AML-193 (cell line): ENCODE measurements around the gene EXOC4.

Source experiments
- DNase-seq, 2 experiments: peaks; one replicate each; lab custom pipeline; 2025; lab: John Stamatoyannopoulos, UW

The EXOC4 gene

GRCh38 chr7:133674079-133674763 is 421.3 kb downstream of the EXOC4 start:
- no peak for DNase-seq

DNA sequence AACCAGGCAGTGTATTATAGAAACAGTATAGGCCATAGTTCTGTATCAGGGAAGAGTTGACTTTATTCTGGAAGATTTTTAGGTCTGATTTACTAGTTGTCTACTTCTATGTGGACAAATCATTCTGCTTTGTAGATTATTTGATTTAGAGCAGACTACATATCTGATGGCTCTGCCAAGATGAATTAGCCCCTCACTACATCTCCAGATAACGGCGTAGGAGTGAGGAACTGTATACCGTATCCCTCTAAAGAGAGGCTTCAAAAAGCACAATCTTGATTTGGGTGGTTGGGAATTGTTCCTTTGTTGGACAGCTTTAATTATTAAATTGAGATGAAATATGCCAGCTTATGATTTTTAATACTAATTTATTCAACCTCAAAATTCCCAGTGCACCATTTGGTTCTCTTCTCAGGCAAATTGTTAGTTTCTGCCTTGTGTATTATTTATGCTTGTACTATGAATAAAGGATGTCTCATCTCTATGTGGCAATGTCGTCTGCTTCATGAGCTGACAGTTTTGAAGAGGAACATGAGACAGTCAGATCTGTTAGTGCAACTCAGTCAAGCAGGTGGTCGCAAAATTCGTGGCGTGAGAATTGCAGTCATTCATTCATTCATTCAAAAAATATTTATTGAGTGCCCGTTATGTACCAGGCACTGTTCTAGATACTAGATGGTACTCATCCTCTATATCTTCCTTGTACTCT is 422.8 kb downstream of the EXOC4 start:
- DNase-seq, result no peak

DNA sequence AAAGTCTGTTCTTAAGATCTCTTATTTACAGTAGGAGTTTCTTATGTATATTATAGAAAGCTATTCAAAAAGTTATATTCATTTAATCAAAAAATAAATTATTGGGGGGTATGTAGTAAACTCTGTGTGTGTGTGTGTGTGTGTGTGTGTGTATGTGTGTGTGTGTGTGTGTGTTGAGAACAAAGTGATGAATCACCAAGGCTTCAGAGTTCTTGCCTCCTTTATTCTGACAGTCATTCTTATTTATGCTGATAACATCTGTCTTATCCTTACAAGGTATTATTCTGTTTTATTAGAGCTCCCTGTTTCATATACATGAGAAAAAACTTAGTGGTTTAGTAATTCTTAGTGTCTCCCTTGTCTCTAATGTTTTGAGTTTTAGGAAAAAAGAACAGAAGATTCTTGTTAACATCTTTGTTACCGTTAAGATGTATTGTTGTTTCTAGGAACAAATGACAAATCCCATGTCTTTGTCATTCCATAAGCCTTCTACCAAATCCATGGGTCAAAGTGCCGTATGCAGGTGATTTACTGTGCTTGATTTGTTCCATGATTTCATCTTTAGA is 424.0 kb downstream of the EXOC4 start:
- DNase-seq, result no peak

DNA sequence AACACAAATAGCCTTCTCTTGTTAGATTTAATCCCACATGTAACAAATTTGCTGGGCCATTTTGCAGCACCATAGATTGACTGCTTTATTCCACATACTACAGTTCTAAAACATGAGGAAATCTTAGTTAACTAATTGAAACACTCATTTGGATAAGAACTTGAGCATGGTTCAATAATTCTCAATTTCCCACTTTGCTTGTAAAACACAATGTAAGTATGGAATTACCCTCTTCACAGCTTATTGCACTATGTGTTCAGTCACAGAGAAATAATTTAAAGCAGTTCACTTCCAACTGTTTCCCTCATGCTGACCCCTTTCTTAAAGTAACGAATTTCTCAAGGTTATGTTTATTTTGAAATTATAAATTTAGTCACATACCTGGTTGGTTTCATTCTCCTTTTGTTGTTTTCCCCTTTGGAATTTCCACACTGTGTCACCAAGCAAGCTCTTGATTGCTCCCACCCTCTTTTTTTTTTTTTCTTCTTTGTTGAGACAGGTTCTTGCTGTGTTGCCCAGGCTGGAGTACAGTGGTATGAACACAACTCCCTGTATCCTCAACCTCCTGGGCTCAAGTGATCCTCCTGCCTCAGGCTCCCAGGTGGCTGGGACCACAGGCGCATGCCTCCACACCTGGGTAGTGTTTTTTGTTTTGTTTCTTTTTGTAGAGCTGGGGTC is 425.4 kb downstream of the EXOC4 start:
- DNase-seq, result no peak

DNA sequence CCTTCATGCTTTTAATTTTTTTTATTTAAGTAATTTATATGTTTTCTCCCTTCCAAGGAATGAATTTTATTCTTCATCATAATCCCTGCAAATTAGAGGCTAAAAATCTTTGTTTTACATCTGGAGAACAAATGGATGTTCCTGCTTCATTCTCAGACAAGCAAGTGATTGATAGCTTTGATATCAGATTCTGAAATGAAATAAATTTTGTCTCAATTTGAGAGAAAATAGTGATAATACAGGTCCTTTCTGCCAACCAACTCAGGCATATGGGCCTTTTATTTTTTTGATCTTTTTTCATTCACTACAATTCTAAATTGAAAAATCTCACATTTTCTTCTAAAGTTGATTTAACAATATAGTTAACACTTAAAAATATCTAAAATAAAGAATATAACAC is 427.1 kb downstream of the EXOC4 start:
- no peak for DNase-seq

DNA sequence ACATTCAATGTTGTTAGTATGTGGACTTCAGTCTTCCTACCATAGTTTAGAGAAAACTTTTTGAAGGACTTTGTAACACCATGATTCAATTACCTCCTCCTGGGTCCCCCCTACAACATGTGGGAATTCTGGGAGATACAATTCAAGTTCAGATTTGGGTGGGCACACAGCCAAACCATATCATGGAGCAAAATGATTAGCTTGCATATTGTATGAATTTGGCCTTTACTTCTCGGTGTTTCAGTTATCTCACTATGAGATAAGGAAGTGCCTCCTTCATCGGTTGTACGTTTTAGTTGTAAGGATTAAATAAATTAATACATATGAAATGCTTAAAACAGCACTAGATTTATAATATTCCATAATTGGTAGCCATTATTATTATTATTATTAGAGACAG is 428.7 kb downstream of the EXOC4 start:
- no peak for DNase-seq

- DNase-seq, result no peak
Observed at GRCh38 chr7:133682364-133683181, 429.7 kb downstream of the EXOC4 start.

- DNase-seq, result no peak
Observed at GRCh38 chr7:133683182-133683454, 430.2 kb downstream of the EXOC4 start.

GRCh38 chr7:133688483-133689239 is 435.8 kb downstream of the EXOC4 start:
- peak; percentile 82 to 85 for DNase-seq

- DNase-seq, result no peak
Observed at GRCh38 chr7:133690740-133691139, 437.9 kb downstream of the EXOC4 start.

- DNase-seq, result no peak
Observed at GRCh38 chr7:133691727-133692610, 439.1 kb downstream of the EXOC4 start.

GRCh38 chr7:133693281-133693680 is 440.4 kb downstream of the EXOC4 start:
- DNase-seq, result no peak

DNA sequence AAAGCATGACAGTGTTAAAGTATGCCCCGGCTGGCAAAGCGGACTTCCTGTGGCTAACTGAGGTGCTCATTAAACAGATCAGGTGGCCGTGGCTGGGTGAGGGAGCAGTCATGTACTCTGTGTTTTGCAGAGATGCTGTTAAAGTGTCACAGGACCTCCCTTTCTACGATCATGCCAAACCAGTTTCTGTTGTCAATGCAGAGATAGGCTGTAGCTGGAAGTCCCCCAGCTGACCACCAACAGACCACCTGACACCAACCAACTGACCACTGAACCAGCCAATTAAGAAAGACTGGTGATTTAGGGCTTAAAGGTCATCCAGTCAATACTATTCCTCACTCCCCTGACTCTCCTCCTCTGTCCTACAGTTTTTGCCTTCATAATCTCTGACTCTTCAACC is 443.2 kb downstream of the EXOC4 start:
- DNase-seq, result no peak

DNA sequence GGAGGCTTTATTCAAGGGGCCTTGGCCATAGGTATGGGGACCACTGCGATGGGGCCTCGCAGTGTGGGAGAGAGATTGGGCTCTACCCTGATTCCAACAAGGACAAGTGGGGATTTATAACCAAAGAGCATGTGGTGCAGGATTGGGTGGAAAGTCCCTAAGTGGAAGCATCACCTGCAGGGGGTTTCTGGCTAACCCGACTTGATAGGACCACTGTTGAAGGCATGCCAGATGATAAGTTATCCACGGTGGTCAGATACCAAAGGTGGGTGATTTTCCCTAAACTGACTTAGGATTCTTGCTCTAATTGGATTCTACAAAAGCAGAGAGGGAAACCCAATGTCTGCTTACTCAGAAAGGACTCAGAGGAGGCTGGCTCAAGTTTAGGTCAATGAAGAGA is 444.7 kb downstream of the EXOC4 start:
- DNase-seq, result no peak

DNA sequence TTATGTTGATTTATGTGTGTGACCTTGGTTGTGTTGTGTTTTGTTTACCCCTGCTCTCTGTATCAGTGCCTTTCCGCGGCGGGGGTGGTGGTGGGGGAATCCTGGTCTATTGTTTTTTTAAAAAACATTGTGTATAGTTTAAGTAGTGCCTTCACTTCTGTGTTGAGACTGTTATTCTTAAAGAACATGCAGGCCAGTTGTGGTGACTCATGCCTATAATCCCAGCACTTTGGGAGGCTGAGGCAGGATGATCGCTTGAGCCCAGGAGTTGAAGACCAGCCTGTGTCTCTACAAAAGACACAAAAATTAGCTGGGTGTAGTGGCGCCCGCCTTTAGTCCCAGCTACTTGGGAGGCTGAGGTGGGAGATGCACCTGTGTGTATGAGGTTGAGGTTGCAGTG is 445.2 kb downstream of the EXOC4 start:
- no peak for DNase-seq

DNA sequence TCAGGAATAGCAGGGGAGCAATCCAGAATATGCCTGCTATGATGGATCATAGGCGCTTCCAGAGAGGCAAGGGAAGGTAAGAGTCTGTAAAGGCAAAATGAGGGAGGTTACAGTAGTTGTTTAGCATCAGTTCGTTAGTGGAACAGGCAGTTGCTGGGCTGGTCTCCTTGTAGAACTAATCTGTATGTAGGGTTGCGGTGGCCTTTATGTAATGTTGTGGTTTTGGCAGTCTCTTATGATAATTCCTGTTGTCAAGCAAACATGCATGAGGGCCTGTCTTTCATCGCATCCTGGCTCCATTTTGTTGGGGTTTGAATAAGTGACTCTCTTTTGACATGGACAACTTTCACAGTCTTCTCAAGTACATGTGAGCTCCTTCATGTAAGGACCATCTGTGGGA is 446.5 kb downstream of the EXOC4 start:
- no peak for DNase-seq

- no peak for DNase-seq
Observed at GRCh38 chr7:133702078-133702477, 449.2 kb downstream of the EXOC4 start.

- DNase-seq, result no peak
Observed at GRCh38 chr7:133702960-133703359, 450.1 kb downstream of the EXOC4 start.

DNA sequence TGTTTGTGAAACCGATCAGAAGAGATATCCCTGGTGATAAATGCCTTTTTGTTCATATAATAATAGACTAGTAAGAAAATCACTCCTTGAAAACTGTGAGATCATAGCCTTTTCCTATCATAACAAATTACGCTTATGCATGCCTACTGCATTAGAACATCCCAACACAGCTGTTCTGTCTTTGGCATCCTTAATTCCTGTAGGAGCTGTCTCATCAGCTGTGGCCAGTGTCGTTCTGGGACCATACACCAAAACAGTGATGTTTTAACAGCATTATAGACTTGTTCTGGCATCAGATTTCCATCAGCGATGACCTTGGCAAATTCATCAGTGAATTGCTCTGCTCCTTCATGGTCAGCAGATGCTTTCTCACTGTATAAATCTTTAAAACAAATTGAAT is 450.7 kb downstream of the EXOC4 start:
- no peak for DNase-seq

DNA sequence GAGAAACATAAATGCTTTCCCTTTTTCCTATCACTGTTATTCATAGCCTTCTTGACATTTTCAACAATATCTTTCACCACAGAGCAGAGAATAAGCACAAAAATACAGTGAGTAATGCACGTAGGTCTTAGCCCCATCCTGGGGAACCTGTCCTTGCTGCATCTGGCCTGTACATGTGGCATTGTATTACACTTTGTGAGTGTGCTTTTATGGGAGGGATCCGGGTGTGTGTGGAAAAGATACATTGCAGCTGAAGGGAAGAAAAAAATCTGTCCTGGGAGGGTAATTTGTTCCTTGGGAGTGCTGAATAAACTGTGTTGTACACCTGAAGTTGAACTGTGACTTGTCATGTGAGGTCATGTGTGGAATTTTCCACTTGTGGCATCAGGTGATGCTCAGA is 451.6 kb downstream of the EXOC4 start:
- DNase-seq, result no peak

DNA sequence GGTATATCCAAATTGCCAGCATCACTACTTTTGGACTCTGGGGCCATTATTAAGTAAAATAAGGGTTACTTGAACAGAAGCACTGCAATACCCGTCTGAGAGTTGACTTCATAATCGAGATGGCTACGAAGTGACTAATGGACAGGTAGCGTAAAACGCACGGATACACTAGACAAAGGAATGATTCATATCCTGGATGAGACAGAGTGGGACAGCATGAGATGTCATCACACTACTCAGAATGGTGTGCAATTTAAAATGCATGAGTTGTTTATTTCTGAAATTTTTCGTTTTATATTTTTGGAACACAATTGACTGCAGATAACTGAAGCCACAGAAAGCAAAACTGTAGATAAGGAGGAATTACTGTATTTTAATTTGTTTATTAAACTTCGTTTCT is 452.7 kb downstream of the EXOC4 start:
- no peak for DNase-seq
